ENCODE data around the gene SPTBN2. TPM values are rescaled to one million over a fixed set of nuclear protein-coding genes. Genes with fewer than 3 reads are reported as not detected.

SPTBN2 gene
- total RNA-seq, 1 donor from 2014 or later: 38.7 TPM

GRCh38 chr11:66705587-66706335 lies 23.3 kb downstream of the SPTBN2 start:
- Histone ChIP-seq H3K27me3 (ENCODE audit: control insufficient read depth, insufficient read depth, low read length) (no peaks in the 10 kb centered on the region), H3K36me3 (ENCODE audit: control insufficient read depth, insufficient read depth, low read length) (peaks cover 39% of the 10 kb centered on the region), H3K4me3 (ENCODE audit: low read depth, low read length) (no peak overlapping the region)
- no peak for DNase-seq (ENCODE audit: low read depth)
- FAIRE-seq: no peak
- TF ChIP-seq, protein P1, sequence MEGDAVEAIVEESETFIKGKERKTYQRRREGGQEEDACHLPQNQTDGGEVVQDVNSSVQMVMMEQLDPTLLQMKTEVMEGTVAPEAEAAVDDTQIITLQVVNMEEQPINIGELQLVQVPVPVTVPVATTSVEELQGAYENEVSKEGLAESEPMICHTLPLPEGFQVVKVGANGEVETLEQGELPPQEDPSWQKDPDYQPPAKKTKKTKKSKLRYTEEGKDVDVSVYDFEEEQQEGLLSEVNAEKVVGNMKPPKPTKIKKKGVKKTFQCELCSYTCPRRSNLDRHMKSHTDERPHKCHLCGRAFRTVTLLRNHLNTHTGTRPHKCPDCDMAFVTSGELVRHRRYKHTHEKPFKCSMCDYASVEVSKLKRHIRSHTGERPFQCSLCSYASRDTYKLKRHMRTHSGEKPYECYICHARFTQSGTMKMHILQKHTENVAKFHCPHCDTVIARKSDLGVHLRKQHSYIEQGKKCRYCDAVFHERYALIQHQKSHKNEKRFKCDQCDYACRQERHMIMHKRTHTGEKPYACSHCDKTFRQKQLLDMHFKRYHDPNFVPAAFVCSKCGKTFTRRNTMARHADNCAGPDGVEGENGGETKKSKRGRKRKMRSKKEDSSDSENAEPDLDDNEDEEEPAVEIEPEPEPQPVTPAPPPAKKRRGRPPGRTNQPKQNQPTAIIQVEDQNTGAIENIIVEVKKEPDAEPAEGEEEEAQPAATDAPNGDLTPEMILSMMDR (IDR thresholded peaks at IDR 0.05; ENCODE audit: insufficient read depth, low read length, severe bottlenecking): no peak

DNA sequence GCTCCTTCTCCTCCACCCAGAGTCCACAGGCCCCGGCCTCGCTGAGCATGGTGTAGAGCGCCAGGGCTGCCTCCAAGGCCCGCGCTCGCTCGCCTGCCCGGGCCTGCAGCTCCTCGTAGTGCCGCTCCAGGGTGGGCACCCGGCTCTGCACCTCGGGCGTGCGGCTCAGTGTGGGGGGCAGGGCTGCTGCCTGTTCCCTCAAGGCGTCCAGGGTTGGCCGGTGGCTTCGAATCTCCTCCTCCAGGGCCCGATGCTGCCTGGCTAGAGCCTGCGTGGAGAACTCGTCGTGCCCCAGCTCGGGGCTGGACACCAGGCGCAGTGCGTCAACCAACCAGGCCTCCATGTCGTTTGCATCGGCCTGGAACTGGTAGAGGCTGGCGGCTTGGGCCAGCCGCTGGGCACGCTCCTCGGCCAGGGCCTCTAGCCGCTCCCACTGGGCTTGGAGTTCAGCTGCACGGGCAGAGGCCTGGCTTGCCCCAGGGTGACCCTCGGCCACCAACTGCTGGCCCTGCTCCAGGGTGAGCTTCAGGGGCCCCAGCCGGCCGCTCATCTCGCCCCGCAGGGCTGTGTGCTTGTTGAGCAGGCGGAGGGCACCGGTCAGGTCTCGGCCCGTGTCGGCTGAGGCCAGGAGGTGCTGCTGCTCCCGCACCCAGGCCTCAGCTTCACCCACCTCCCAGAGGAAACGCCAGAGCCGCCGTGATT lies 24.2 kb downstream of the SPTBN2 start:
- FAIRE-seq (no peak), DNase-seq (ENCODE audit: low read depth) (no peak)
- no peaks in the 10 kb centered on the region for H3K27me3 ChIP-seq (ENCODE audit: control insufficient read depth, insufficient read depth, low read length)

DNA sequence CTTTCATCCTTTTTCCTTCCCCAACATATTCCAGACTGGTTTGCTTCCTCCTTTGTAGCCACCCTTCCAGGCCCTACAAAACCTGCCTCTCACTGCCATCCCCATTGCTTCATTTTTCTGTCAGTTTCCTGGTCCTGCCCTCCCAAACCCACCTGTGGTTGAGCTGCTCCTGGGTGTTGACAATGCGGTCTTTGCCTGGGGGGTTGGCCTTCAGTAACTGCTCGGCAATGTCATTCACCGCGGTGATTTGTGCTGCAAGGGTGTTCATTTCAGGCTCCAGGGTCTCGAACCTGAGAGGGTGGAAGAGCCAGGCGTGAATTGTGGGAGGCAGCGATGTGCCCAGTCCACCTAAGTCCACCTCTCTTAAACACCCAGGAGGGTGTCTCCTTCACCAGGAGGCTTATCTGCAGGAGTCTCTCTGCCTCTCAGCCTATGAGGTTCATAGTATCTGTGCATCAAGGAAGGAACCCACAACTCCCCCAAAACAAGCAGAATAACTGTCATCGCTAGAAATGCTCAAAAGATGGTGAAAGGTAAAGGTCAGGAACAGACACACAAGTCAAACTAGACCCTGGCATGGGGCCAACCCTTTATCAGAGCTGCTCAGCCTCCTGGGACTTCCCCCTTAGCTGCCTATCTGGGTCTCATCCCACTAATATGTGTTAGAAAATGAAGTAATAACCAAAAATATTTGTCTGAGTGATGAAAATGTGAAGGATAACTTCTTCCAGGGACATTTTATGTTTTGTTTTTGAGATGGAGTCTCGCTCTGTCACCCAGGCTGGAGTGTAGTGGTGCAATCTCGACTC lies 27.4 kb downstream of the SPTBN2 start:
- FAIRE-seq (no peak), DNase-seq (ENCODE audit: low read depth) (no peak)
- H3K36me3 ChIP-seq (ENCODE audit: control insufficient read depth, insufficient read depth, low read length): peaks cover 40% of the 10 kb centered on the region
- H3K4me3 ChIP-seq (ENCODE audit: low read depth, low read length): no peak overlapping the region
- H3K27me3 ChIP-seq (ENCODE audit: control insufficient read depth, insufficient read depth, low read length): no peaks in the 10 kb centered on the region
- TF ChIP-seq, protein P1 (IDR thresholded peaks at IDR 0.05; ENCODE audit: insufficient read depth, low read length, severe bottlenecking): no peak

More for the DNA sequence above, 24.2 kb downstream of the SPTBN2 start:
- TF ChIP-seq, protein P1 (IDR thresholded peaks at IDR 0.05; ENCODE audit: insufficient read depth, low read length, severe bottlenecking): no peak
- no peak overlapping the region for H3K4me3 ChIP-seq (ENCODE audit: low read depth, low read length)
- H3K36me3 ChIP-seq (ENCODE audit: control insufficient read depth, insufficient read depth, low read length): peaks cover 40% of the 10 kb centered on the region

- TF ChIP-seq, protein P1 (IDR thresholded peaks at IDR 0.05; ENCODE audit: insufficient read depth, low read length, severe bottlenecking): no peak
- no peaks in the 10 kb centered on the region for H3K27me3 ChIP-seq (ENCODE audit: control insufficient read depth, insufficient read depth, low read length)
- no peak overlapping the region for H3K4me3 ChIP-seq (ENCODE audit: low read depth, low read length)
- FAIRE-seq: no peak
- H3K36me3 ChIP-seq (ENCODE audit: control insufficient read depth, insufficient read depth, low read length): peaks cover 37% of the 10 kb centered on the region
- no peak for DNase-seq (ENCODE audit: low read depth)
Observed at GRCh38 chr11:66700742-66701141, 28.3 kb downstream of the SPTBN2 start.

- Histone ChIP-seq H3K4me3 (ENCODE audit: low read depth, low read length) (no peak overlapping the region), H3K36me3 (ENCODE audit: control insufficient read depth, insufficient read depth, low read length) (peaks cover 33% of the 10 kb centered on the region), H3K27me3 (ENCODE audit: control insufficient read depth, insufficient read depth, low read length) (no peaks in the 10 kb centered on the region)
- DNase-seq (ENCODE audit: low read depth) (no peak), FAIRE-seq (no peak)
- TF ChIP-seq, protein P1 (IDR thresholded peaks at IDR 0.05; ENCODE audit: insufficient read depth, low read length, severe bottlenecking): no peak
Observed at GRCh38 chr11:66700337-66700736, 28.7 kb downstream of the SPTBN2 start.

All from bronchial epithelial cell (primary cell).